ENCODE data around the gene SLAMF7. TPM values are rescaled to one million over a fixed set of nuclear protein-coding genes. Genes with fewer than 3 reads are reported as not detected.

The SLAMF7 gene
- total and polyA plus RNA-seq, 2 donors (not counting 3 experiments of a cell fraction or from before 2014, with no cell fraction given) = not detected

GRCh38 chr1:160706526-160707235 is 32.4 kb upstream of the SLAMF7 start:
- Histone ChIP-seq H3K9ac (replicated peaks; ENCODE audit: extremely low read depth, insufficient read depth, low read length) (no peak overlapping the region), H3K27ac (ENCODE audit: insufficient read depth, low read depth, low read length) (no peak overlapping the region), H3K4me1 (ENCODE audit: control insufficient read depth, extremely low read depth, insufficient read depth, low read length) (no peaks in the 10 kb centered on the region), H3K79me2 (ENCODE audit: control insufficient read depth, insufficient read depth, low read length) (no peaks in the 10 kb centered on the region), H3K27me3 (ENCODE audit: control insufficient read depth in 2 of 2, insufficient read depth in 2 of 2, low read length in 2 of 2) (peaks cover 4 to 7% of the 10 kb centered on the region in 2 experiments), H3K9me1 (replicated peaks; ENCODE audit: control insufficient read depth, extremely low read depth, insufficient read depth, low read length) (no peaks in the 10 kb centered on the region), H3K9me3 (replicated peaks; ENCODE audit: control insufficient read depth, insufficient read depth, low read length) (no peaks in the 10 kb centered on the region), H3K36me3 (ENCODE audit: control insufficient read depth in 2 of 2, extremely low read depth in 1 of 2, insufficient read depth in 2 of 2, low read length in 2 of 2) (no peaks in the 10 kb centered on the region), H3K4me3 (replicated peaks in 1 of 3; ENCODE audit: insufficient read depth in 1 of 3, low read depth in 1 of 3, low read length in 3 of 3) (no peak overlapping the region), H2AFZ (ENCODE audit: low read depth, low read length) (no peak overlapping the region), H3K4me2 (ENCODE audit: insufficient read depth, low read length) (no peak overlapping the region), H4K20me1 (replicated peaks; ENCODE audit: control insufficient read depth, extremely low read depth, insufficient read depth, low read length) (no peaks in the 10 kb centered on the region)
- intact Hi-C loops (cut with micrococcal nuclease) = no loop called here
- dilution Hi-C loops (cut with MboI; ENCODE audit: extremely low pct_ligation_motif_present, low sequenced_read_pairs) = no loop called here
- FAIRE-seq (no peak), DNase-seq (ENCODE audit: low read depth, low spot score) (no peak)
- BruUV-seq (replicated peaks) = no TSS peak
- ChIA-PET POLR2A (no interaction called here), CTCF (no interaction called here)
- TF ChIP-seq JUN (IDR thresholded peaks at IDR 0.05; ENCODE audit: borderline replicate concordance, insufficient read depth, insufficient read length, low read depth) (no peak), MAX (IDR thresholded peaks at IDR 0.05; ENCODE audit: insufficient read depth, insufficient read length) (no peak), MYC (IDR thresholded peaks at IDR 0.05; ENCODE audit: low read depth, low read length) (no peak), CTCF (IDR thresholded peaks at IDR 0.05; ENCODE audit: extremely low read depth in 1 of 2, insufficient read depth in 1 of 2, low read depth in 1 of 2, low read length in 2 of 2) (no peak), FOS (IDR thresholded peaks at IDR 0.05; ENCODE audit: borderline replicate concordance, insufficient read depth, low read length) (no peak), POLR2A (IDR thresholded peaks at IDR 0.05; ENCODE audit: low read depth, low read length) (no peak), POLR2AphosphoS5 (IDR thresholded peaks at IDR 0.05; ENCODE audit: insufficient read depth, low read depth, low read length) (no peak), EZH2 (IDR thresholded peaks at IDR 0.05; ENCODE audit: borderline replicate concordance, low read depth, low read length, severe bottlenecking) (no peak), GATA2 (IDR thresholded peaks at IDR 0.05; ENCODE audit: insufficient read depth, insufficient read length, low read depth, low read length) (no peak)

All from endothelial cell of umbilical vein (primary cell).